ENCODE results near the gene ANK3. TPM values are rescaled to one million over a fixed set of nuclear protein-coding genes. Genes with fewer than 3 reads are reported as not detected.

The ANK3 gene
- total RNA-seq, 2 donors from 2014 or later: 55.4 to 126 TPM

GRCh38 chr10:60009710-60010383 is 379.8 kb downstream of the ANK3 start:
- TF ChIP-seq CTCF (IDR thresholded peaks at IDR 0.05): no peak
- no peaks in the 10 kb centered on the region for H3K9me3 ChIP-seq
- no peak for ATAC-seq (ENCODE audit: insufficient number of reproducible peaks, low FRiP score, low read depth)

GRCh38 chr10:60009276-60009675 is 380.4 kb downstream of the ANK3 start:
- H3K36me3 ChIP-seq: no peaks in the 10 kb centered on the region
- H3K27ac ChIP-seq: no peak overlapping the region
- TF ChIP-seq CTCF (IDR thresholded peaks at IDR 0.05): no peak
- no peaks in the 10 kb centered on the region for H3K27me3 ChIP-seq (replicated peaks; ENCODE audit: insufficient read depth)
- H3K4me3 ChIP-seq: no peak overlapping the region
- ATAC-seq (ENCODE audit: insufficient number of reproducible peaks, low FRiP score, low read depth) (no peak), DNase-seq (ENCODE audit: low spot score) (no peak)
- H3K9me3 ChIP-seq: no peaks in the 10 kb centered on the region
- peaks cover 0 to 2% of the 10 kb centered on the region in 2 donors for H3K4me1 ChIP-seq (ENCODE audit: control insufficient read depth in 1 of 2, low read depth in 2 of 2)

More at GRCh38 chr10:60009710-60010383, 379.8 kb downstream of the ANK3 start:
- Histone ChIP-seq H3K4me1 (ENCODE audit: control insufficient read depth in 1 of 2, low read depth in 2 of 2) (no peaks in the 10 kb centered on the region), H3K27ac (no peak overlapping the region), H3K27me3 (replicated peaks; ENCODE audit: insufficient read depth) (no peaks in the 10 kb centered on the region), H3K36me3 (no peaks in the 10 kb centered on the region), H3K4me3 (no peak overlapping the region)
- DNase-seq (ENCODE audit: low spot score): no peak

- DNase-seq (ENCODE audit: low spot score): no peak
- Histone ChIP-seq H3K4me3 (no peak overlapping the region), H3K27ac (no peak overlapping the region), H3K4me1 (ENCODE audit: control insufficient read depth in 1 of 2, low read depth in 2 of 2) (peaks cover 0 to 7% of the 10 kb centered on the region in 2 donors), H3K27me3 (replicated peaks; ENCODE audit: insufficient read depth) (no peaks in the 10 kb centered on the region), H3K36me3 (no peaks in the 10 kb centered on the region), H3K9me3 (no peaks in the 10 kb centered on the region)
- no peak for TF ChIP-seq CTCF (IDR thresholded peaks at IDR 0.05)
- no peak for ATAC-seq (ENCODE audit: insufficient number of reproducible peaks, low FRiP score, low read depth)
Observed at GRCh38 chr10:60008816-60009215, 380.9 kb downstream of the ANK3 start.

- Histone ChIP-seq H3K4me3 (no peak overlapping the region), H3K27me3 (replicated peaks; ENCODE audit: insufficient read depth) (no peaks in the 10 kb centered on the region), H3K36me3 (no peaks in the 10 kb centered on the region), H3K9me3 (no peaks in the 10 kb centered on the region), H3K27ac (no peak overlapping the region), H3K4me1 (ENCODE audit: control insufficient read depth in 1 of 2, low read depth in 2 of 2) (peaks cover 0 to 13% of the 10 kb centered on the region in 2 donors)
- ATAC-seq (ENCODE audit: insufficient number of reproducible peaks, low FRiP score, low read depth) (no peak), DNase-seq (ENCODE audit: low spot score) (no peak)
- TF ChIP-seq CTCF (IDR thresholded peaks at IDR 0.05): no peak
Observed at GRCh38 chr10:60006062-60006461, 383.6 kb downstream of the ANK3 start.

GRCh38 chr10:60003651-60004523 is 385.8 kb downstream of the ANK3 start:
- no peak for TF ChIP-seq CTCF (IDR thresholded peaks at IDR 0.05)
- Histone ChIP-seq H3K27ac (no peak overlapping the region), H3K9me3 (no peaks in the 10 kb centered on the region), H3K27me3 (replicated peaks; ENCODE audit: insufficient read depth) (no peaks in the 10 kb centered on the region), H3K36me3 (no peaks in the 10 kb centered on the region), H3K4me1 (ENCODE audit: control insufficient read depth in 1 of 2, low read depth in 2 of 2) (peaks cover 0 to 13% of the 10 kb centered on the region in 2 donors), H3K4me3 (no peak overlapping the region)
- DNase-seq (ENCODE audit: low spot score): no peak
- no peak for ATAC-seq (ENCODE audit: insufficient number of reproducible peaks, low FRiP score, low read depth)

Data from thoracic aorta (tissue), 2 donors.